HCT116 (cell line): ENCODE data around the gene RASGEF1C. TPM values are rescaled to one million over a fixed set of nuclear protein-coding genes. Genes with fewer than 3 reads are reported as not detected.

ENCODE experiments used
- ATAC-seq: fragments of 200-7000 bp; cut with Tn5 transposase; 2 replicates; pipeline ENCODE4 v1.9.1; 2020; ENCODE audit warnings: mild to moderate bottlenecking, moderate library complexity
- BruUV-seq: library from RNA; stranded (reverse); fragments of 400-500 nt; replicated peaks from 2 replicates; lab custom pipeline; 2021; lab: Mats Ljungman, UMichigan
- CTCF ChIA-PET: fragments of 300-600 bp; sonication (Branson Sonifier 250); formaldehyde crosslinking; loops from one replicate; lab custom pipeline; 2021; ENCODE audit warnings: antibody characterized with exemption; lab: Charles Lee
- POLR2A ChIA-PET: fragments of 300-600, 350-600 bp; sonication (Branson Sonifier 250); formaldehyde crosslinking; loops from one replicate; lab custom pipeline; 2021; ENCODE audit warnings: antibody characterized with exemption; lab: Charles Lee
- RAD21 ChIA-PET, 2 experiments: fragments of 300-600 bp; sonication (Branson Sonifier 250); formaldehyde crosslinking; loops; one replicate each; lab custom pipeline; 2023; ENCODE audit warnings: low total read pairs in 2 of 2; ENCODE audit not compliant: uncharacterized antibody in 2 of 2, unreplicated experiment in 2 of 2, low non-redundant PET in 1 of 2; lab: Charles Lee
- DNase-seq: peaks from one replicate; pipeline ENCODE4 v3.0.0-alpha.2; 2010; ENCODE audit warnings: low read depth, low spot score
- H2AFZ ChIP-seq: fragments of 200-600 bp; shearing (Covaris generic), sonication (generic); 2 replicates; pipeline ENCODE4 v1.6.1; 2017; ENCODE audit warnings: low read depth, mixed run types, mixed read lengths, antibody characterized with exemption, low read length; ENCODE audit not compliant: poor library complexity, severe bottlenecking
- H3K27ac ChIP-seq: 2 replicates; pipeline ENCODE4 v1.5.1; 2012; ENCODE audit warnings: low read depth, low read length
- H3K27me3 ChIP-seq: fragments of 200-600 bp; sonication (generic); 2 replicates; pipeline ENCODE4 v1.6.1; 2016; ENCODE audit warnings: mixed run types, low read length, mixed read lengths; ENCODE audit not compliant: insufficient read depth
- H3K36me3 ChIP-seq, 2 experiments: fragments of 200-500 bp in 1 of 2; fragments of 200-600 bp in 1 of 2; sonication (Bioruptor generic) in 1 of 2; sonication (generic) in 1 of 2; 2 replicates each; pipeline versions ENCODE4 v1.5.1 to v1.6.1; 2014 to 2016; ENCODE audit warnings: low read length in 2 of 2, inconsistent platforms in 1 of 2, mixed read lengths in 1 of 2, mixed run types in 1 of 2; ENCODE audit not compliant: insufficient read depth in 2 of 2, control insufficient read depth in 1 of 2
- H3K4me1 ChIP-seq, 2 experiments: fragments of 200-600 bp in 1 of 2; sonication (generic) in 1 of 2; 2 replicates each; pipeline versions ENCODE4 v1.5.1 to v1.6.1; 2012 to 2017; ENCODE audit warnings: low read length in 2 of 2, inconsistent platforms in 1 of 2, mild to moderate bottlenecking in 1 of 2, mixed read lengths in 1 of 2, mixed run types in 1 of 2, moderate library complexity in 1 of 2; ENCODE audit not compliant: insufficient read depth in 2 of 2, control insufficient read depth in 1 of 2
- H3K4me2 ChIP-seq: fragments of 200-600 bp; sonication (generic); 2 replicates; pipeline ENCODE4 v1.6.1; 2017; ENCODE audit warnings: mixed run types, low read length, mixed read lengths
- H3K4me3 ChIP-seq, 2 experiments: fragments of 200-600 bp in 1 of 2; sonication (generic) in 1 of 2; replicated peaks in 1 of 2; 2 replicates each; pipeline ENCODE4 v1.5.1; 2011 to 2016; ENCODE audit warnings: low read length in 2 of 2, control low read depth in 1 of 2, low read depth in 1 of 2, mild to moderate bottlenecking in 1 of 2, mixed read lengths in 1 of 2, mixed run types in 1 of 2
- H3K79me2 ChIP-seq: fragments of 200-600 bp; sonication (generic); 2 replicates; pipeline ENCODE4 v1.6.1; 2017; ENCODE audit warnings: mild to moderate bottlenecking, mixed run types, low read length, moderate library complexity, mixed read lengths; ENCODE audit not compliant: insufficient read depth
- H3K9ac ChIP-seq: fragments of 200-600 bp; sonication (generic); 2 replicates; pipeline ENCODE4 v1.6.1; 2016; ENCODE audit warnings: low read length, mixed read lengths
- H3K9me2 ChIP-seq: fragments of 200-600 bp; sonication (generic), shearing (Covaris generic); 2 replicates; pipeline ENCODE4 v1.6.1; 2017; ENCODE audit warnings: mixed run types, mild to moderate bottlenecking, moderate library complexity; ENCODE audit not compliant: insufficient read depth
- H3K9me3 ChIP-seq, 2 experiments: fragments of 200-500 bp in 1 of 2; fragments of 200-600 bp in 1 of 2; sonication (Bioruptor generic) in 1 of 2; sonication (generic) in 1 of 2; 2 replicates each; pipeline ENCODE4 v1.6.1; 2014 to 2017; ENCODE audit warnings: low read length in 2 of 2, mixed read lengths in 2 of 2, inconsistent platforms in 1 of 2, low read depth in 1 of 2, mild to moderate bottlenecking in 1 of 2, mixed run types in 1 of 2, moderate library complexity in 1 of 2; ENCODE audit not compliant: control insufficient read depth in 1 of 2, insufficient read depth in 1 of 2
- H4K20me1 ChIP-seq: fragments of 200-600 bp; sonication (generic), shearing (Covaris generic); 2 replicates; pipeline ENCODE4 v1.6.1; 2017; ENCODE audit warnings: mixed run types, mild to moderate bottlenecking, moderate library complexity; ENCODE audit not compliant: insufficient read depth
- CBX3 ChIP-seq: IDR thresholded peaks from 2 replicates; pipeline ENCODE4 v1.6.1; 2012; ENCODE audit warnings: low read depth
- CEBPB ChIP-seq: IDR thresholded peaks from 2 replicates; pipeline ENCODE4 v1.6.1; 2012; ENCODE audit warnings: low read depth
- EZH2 ChIP-seq: fragments of 200-600 bp; sonication (generic); IDR thresholded peaks from 2 replicates; pipeline ENCODE4 v1.6.1; 2017; ENCODE audit warnings: antibody characterized with exemption, mixed run types
- JUND ChIP-seq: IDR thresholded peaks from 2 replicates; pipeline ENCODE4 v1.6.1; 2012
- POLR2AphosphoS5 ChIP-seq: IDR thresholded peaks from 2 replicates; pipeline ENCODE4 v1.6.1; 2011; ENCODE audit warnings: mild to moderate bottlenecking, low read depth, low read length, moderate library complexity
- RAD21 ChIP-seq: IDR thresholded peaks from 2 replicates; pipeline ENCODE4 v1.6.1; 2012; ENCODE audit warnings: low read depth, mild to moderate bottlenecking
- SRF ChIP-seq: IDR thresholded peaks from 2 replicates; pipeline ENCODE4 v1.6.1; 2012; ENCODE audit warnings: low read depth
- TCF7L2 ChIP-seq: IDR thresholded peaks from 2 replicates; pipeline ENCODE4 v1.7.0; 2011; ENCODE audit warnings: borderline replicate concordance, inconsistent platforms; ENCODE audit not compliant: insufficient read depth, insufficient read length; ENCODE audit errors: extremely low read depth
- ZFX ChIP-seq: fragments of 450-650 bp; IDR thresholded peaks from 2 replicates; pipeline ENCODE4 v1.6.1; 2017
- ZNF274 ChIP-seq: fragments of 200-500 bp; sonication (Bioruptor generic); IDR thresholded peaks from 2 replicates; pipeline ENCODE4 v1.6.1; 2014; ENCODE audit warnings: mild to moderate bottlenecking, low read depth, low read length, inconsistent platforms
- intact Hi-C: fragments of 100-400 bp; cut with micrococcal nuclease; formaldehyde crosslinking; loops from 2 replicates; pipeline ENCODE4 v1.10.0; 2022
- total RNA-seq: library from RNA; stranded (reverse); gene quantifications from one replicate; pipeline ENCODE4 v1.2.1, GENCODE V29; 2021; ENCODE audit not compliant: unreplicated experiment
- TF ChIP-seq, protein P1 (sequence below): IDR thresholded peaks from 2 replicates; pipeline ENCODE4 v1.6.1; 2012; ENCODE audit warnings: low read depth
- TF ChIP-seq, protein P2 (sequence below), 3 experiments: fragments of 200-600 bp in 1 of 3; sonication (generic) in 1 of 3; IDR thresholded peaks in 2 of 3; conservative IDR thresholded peaks in 1 of 3; 2 replicates each; pipeline ENCODE4 v1.5.1; 2012 to 2017; ENCODE audit warnings: low read depth in 2 of 3, low read length in 2 of 3, antibody characterized with exemption in 1 of 3, borderline replicate concordance in 1 of 3, control low read depth in 1 of 3, mild to moderate bottlenecking in 1 of 3, mixed read lengths in 1 of 3, mixed run types in 1 of 3, moderate library complexity in 1 of 3; ENCODE audit not compliant: insufficient read depth in 1 of 3

RASGEF1C gene
- total RNA-seq, 1 experiment from 2014 or later, result 1.2 TPM

GRCh38 chr5:180067986-180068385, 141.0 kb downstream of the RASGEF1C start:
- Histone ChIP-seq H3K27me3 (no peaks in the 10 kb centered on the region), H2AFZ (no peak overlapping the region), H4K20me1 (no peaks in the 10 kb centered on the region), H3K4me1 (peaks cover 6 to 25% of the 10 kb centered on the region in 2 experiments; a peak in 3 of 4 replicates), H3K9me2 (no peaks in the 10 kb centered on the region), H3K79me2 (peaks cover 49% of the 10 kb centered on the region), H3K9ac (no peak overlapping the region), H3K4me3 (no peak overlapping the region), H3K4me2 (no peak overlapping the region), H3K27ac (no peak overlapping the region), H3K36me3 (no peaks in the 10 kb centered on the region), H3K9me3 (peaks cover 0 to 7% of the 10 kb centered on the region in 2 experiments; a peak in 1 of 4 replicates)
- POLR2A ChIA-PET, result no interaction called here
- CTCF ChIA-PET, result no interaction called here
- no peak for TF ChIP-seq SRF
- no peak for TF ChIP-seq EZH2
- TF ChIP-seq, protein P1, sequence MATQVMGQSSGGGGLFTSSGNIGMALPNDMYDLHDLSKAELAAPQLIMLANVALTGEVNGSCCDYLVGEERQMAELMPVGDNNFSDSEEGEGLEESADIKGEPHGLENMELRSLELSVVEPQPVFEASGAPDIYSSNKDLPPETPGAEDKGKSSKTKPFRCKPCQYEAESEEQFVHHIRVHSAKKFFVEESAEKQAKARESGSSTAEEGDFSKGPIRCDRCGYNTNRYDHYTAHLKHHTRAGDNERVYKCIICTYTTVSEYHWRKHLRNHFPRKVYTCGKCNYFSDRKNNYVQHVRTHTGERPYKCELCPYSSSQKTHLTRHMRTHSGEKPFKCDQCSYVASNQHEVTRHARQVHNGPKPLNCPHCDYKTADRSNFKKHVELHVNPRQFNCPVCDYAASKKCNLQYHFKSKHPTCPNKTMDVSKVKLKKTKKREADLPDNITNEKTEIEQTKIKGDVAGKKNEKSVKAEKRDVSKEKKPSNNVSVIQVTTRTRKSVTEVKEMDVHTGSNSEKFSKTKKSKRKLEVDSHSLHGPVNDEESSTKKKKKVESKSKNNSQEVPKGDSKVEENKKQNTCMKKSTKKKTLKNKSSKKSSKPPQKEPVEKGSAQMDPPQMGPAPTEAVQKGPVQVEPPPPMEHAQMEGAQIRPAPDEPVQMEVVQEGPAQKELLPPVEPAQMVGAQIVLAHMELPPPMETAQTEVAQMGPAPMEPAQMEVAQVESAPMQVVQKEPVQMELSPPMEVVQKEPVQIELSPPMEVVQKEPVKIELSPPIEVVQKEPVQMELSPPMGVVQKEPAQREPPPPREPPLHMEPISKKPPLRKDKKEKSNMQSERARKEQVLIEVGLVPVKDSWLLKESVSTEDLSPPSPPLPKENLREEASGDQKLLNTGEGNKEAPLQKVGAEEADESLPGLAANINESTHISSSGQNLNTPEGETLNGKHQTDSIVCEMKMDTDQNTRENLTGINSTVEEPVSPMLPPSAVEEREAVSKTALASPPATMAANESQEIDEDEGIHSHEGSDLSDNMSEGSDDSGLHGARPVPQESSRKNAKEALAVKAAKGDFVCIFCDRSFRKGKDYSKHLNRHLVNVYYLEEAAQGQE, result no peak
- TF ChIP-seq POLR2AphosphoS5, result no peak
- no peak for TF ChIP-seq ZNF274
- no peak for TF ChIP-seq ZFX
- TF ChIP-seq JUND, result no peak
- BruUV-seq, result no TSS peak
- DNase-seq, result no peak
- no peak for ATAC-seq
- RAD21 ChIA-PET, result no interaction called here
- intact Hi-C loops, result no loop called here

DNA sequence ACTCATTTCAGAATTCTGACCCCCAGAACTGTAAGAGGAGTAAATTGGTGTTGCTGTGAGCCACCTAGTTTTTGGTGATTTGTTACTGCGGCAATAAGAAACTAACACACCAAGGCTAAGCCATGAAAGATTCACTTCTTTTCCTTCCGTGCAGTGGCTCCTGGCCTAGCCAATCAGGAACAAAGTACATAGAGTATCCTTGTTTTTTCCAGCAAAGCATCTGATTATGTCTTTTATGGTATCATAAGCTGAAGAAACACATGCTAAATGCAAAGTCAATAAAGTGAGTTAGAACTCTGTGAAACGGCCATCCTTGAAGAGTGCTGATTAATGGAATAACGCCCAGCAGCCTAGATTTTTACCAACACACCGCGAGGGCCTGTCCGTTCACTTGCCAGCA, 148.8 kb downstream of the RASGEF1C start:
- Histone ChIP-seq H3K36me3 (no peaks in the 10 kb centered on the region), H3K4me1 (peaks cover 0 to 10% of the 10 kb centered on the region in 2 experiments; a peak in 1 of 4 replicates), H3K27ac (no peak overlapping the region), H3K9me3 (no peaks in the 10 kb centered on the region), H4K20me1 (no peaks in the 10 kb centered on the region), H3K4me2 (no peak overlapping the region), H3K4me3 (no peak overlapping the region), H3K9me2 (no peaks in the 10 kb centered on the region), H3K9ac (no peak overlapping the region), H2AFZ (no peak overlapping the region), H3K27me3 (no peaks in the 10 kb centered on the region), H3K79me2 (peaks cover 49% of the 10 kb centered on the region)
- no TSS peak for BruUV-seq
- RAD21 ChIA-PET, result no interaction called here
- CTCF ChIA-PET, result no interaction called here
- POLR2A ChIA-PET, result no interaction called here
- intact Hi-C loops, result no loop called here
- DNase-seq (no peak), ATAC-seq (no peak)
- TF ChIP-seq SRF (no peak), RAD21 (no peak), TCF7L2 (no peak), CBX3 (no peak), CEBPB (no peak), EZH2 (no peak)
- TF ChIP-seq, protein P2, sequence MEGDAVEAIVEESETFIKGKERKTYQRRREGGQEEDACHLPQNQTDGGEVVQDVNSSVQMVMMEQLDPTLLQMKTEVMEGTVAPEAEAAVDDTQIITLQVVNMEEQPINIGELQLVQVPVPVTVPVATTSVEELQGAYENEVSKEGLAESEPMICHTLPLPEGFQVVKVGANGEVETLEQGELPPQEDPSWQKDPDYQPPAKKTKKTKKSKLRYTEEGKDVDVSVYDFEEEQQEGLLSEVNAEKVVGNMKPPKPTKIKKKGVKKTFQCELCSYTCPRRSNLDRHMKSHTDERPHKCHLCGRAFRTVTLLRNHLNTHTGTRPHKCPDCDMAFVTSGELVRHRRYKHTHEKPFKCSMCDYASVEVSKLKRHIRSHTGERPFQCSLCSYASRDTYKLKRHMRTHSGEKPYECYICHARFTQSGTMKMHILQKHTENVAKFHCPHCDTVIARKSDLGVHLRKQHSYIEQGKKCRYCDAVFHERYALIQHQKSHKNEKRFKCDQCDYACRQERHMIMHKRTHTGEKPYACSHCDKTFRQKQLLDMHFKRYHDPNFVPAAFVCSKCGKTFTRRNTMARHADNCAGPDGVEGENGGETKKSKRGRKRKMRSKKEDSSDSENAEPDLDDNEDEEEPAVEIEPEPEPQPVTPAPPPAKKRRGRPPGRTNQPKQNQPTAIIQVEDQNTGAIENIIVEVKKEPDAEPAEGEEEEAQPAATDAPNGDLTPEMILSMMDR (IDR thresholded peaks at IDR 0.05 in 2 of 3, conservative IDR thresholded peaks at IDR 0.05 in 1 of 3; ENCODE audit: borderline replicate concordance in 1 of 3, insufficient read depth in 1 of 3, low read depth in 2 of 3, low read length in 2 of 3), result no peak
